Lower lobe of right lung (tissue), 2 donors: Measurements from ENCODE around the gene IL37. TPM values are rescaled to one million over a fixed set of nuclear protein-coding genes. Genes with fewer than 3 reads are reported as not detected.
A peak's percentile ranks its signal among the peaks of the same experiment; 100 is the strongest.

Experiments used
- ATAC-seq, 2 donors: fragments of 200-7000 bp; cut with Tn5 transposase; one replicate each; pipeline ENCODE4 v1.9.1; 2020 to 2022; ENCODE audit warnings: mild to moderate bottlenecking in 2 of 2, moderate library complexity in 2 of 2
- DNase-seq: peaks from one replicate; pipeline ENCODE4 v3.0.0-alpha.2; 2020
- H3K27ac ChIP-seq: fragments of 200-600 bp; one replicate; pipeline ENCODE4 v1.8.0; 2022
- H3K27me3 ChIP-seq: fragments of 200-600 bp; one replicate; pipeline ENCODE4 v1.8.0; 2022; ENCODE audit warnings: low read depth
- H3K36me3 ChIP-seq: fragments of 200-600 bp; one replicate; pipeline ENCODE4 v1.8.0; 2022; ENCODE audit warnings: mild to moderate bottlenecking
- H3K4me1 ChIP-seq: fragments of 200-600 bp; one replicate; pipeline ENCODE4 v1.8.0; 2022
- H3K4me3 ChIP-seq: fragments of 200-600 bp; one replicate; pipeline ENCODE4 v1.8.0; 2022; ENCODE audit warnings: mild to moderate bottlenecking
- H3K9me3 ChIP-seq: fragments of 200-600 bp; one replicate; pipeline ENCODE4 v1.8.0; 2022
- CTCF ChIP-seq: fragments of 200-600 bp; IDR thresholded peaks from one replicate; pipeline ENCODE4 v1.8.0; 2022; ENCODE audit warnings: antibody characterized with exemption, mild to moderate bottlenecking
- intact Hi-C: fragments of 100-400 bp; cut with DNase I; formaldehyde crosslinking; loops from one replicate; pipeline ENCODE4 v1.11.0; 2022
- total RNA-seq: library from RNA; stranded (reverse); fragmentation: NEBNext Ultra II Directional; extraction: Animal tissue kit (Norgen Biotek cat#: 25700); gene quantifications from one replicate; pipeline ENCODE4 v1.2.1, GENCODE V29; 2021
- donor health status: DM: no; HTN: yes; CAD: no; lungs with severe emphysema.

IL37 gene
- total RNA-seq, 1 donor from 2014 or later = not detected

GRCh38 chr2:112915300-112916144 is 4.6 kb downstream of the IL37 start:
- no peaks in the 10 kb centered on the region for H3K9me3 ChIP-seq
- H3K27ac ChIP-seq = no peak overlapping the region
- no peaks in the 10 kb centered on the region for H3K36me3 ChIP-seq
- no peak overlapping the region for H3K4me3 ChIP-seq
- DNase-seq (no peak), ATAC-seq (no peak)
- no peaks in the 10 kb centered on the region for H3K4me1 ChIP-seq
- intact Hi-C loops = no loop called here
- no peak for TF ChIP-seq CTCF
- no peaks in the 10 kb centered on the region for H3K27me3 ChIP-seq

DNA sequence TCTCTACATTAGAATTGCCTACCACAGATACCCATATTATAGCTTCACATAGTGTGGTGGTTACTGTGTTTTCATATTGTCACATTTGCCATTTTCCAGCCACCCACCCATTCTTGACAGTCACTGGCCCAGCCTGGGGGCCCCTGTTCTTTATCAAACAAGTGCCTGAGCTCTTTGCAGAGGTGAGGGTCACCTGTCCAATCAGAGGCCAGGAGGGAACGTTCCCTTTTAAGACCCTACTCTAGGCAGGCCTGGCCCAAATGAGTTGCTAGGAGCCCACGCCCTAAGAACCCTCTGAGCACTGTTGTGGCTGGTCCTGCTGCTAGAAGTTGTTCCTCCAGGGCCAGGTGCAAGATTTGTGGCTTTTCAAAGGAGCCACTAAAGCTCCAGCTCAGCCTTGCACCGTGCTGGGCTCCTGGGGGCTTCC is 5.2 kb downstream of the IL37 start:
- intact Hi-C loops = no loop called here
- ATAC-seq (peak in 1 of 2 donors; percentile 23), DNase-seq (no peak)
- no peak overlapping the region for H3K27ac ChIP-seq
- H3K9me3 ChIP-seq = no peaks in the 10 kb centered on the region
- H3K36me3 ChIP-seq = no peaks in the 10 kb centered on the region
- H3K4me1 ChIP-seq = no peaks in the 10 kb centered on the region
- no peaks in the 10 kb centered on the region for H3K27me3 ChIP-seq
- H3K4me3 ChIP-seq = no peak overlapping the region
- no peak for TF ChIP-seq CTCF

DNA sequence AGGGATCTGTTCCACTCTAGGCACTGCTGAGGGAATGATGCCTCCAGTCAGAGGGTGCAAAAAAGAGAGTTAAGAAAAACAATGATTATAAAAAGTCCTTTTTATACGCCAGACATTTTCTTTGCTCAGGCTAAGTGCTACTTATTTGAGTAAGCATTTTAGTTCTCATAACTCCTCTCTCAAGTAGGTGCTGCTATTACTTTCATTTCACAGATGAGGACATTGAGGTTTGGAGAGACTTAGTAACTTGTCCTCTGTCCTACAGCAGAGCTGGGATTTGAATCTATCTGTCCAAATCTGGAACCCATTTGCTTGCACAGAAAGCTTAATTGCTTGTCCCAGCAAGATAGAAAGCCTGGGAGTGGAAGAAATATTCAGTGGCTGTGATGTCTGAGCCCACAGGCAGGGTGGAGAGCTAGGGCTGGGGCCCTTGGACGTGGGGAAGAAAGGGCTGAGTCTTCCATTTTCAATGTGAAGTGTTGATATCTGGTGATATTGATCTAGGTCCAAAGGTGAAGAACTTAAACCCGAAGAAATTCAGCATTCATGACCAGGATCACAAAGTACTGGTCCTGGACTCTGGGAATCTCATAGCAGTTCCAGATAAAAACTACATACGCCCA is 5.8 kb downstream of the IL37 start:
- Histone ChIP-seq H3K4me3 (no peak overlapping the region), H3K36me3 (no peaks in the 10 kb centered on the region), H3K27ac (no peak overlapping the region), H3K27me3 (no peaks in the 10 kb centered on the region), H3K9me3 (no peaks in the 10 kb centered on the region), H3K4me1 (no peaks in the 10 kb centered on the region)
- intact Hi-C loops = no loop called here
- DNase-seq = no peak
- no peak for ATAC-seq
- TF ChIP-seq CTCF = no peak

DNA sequence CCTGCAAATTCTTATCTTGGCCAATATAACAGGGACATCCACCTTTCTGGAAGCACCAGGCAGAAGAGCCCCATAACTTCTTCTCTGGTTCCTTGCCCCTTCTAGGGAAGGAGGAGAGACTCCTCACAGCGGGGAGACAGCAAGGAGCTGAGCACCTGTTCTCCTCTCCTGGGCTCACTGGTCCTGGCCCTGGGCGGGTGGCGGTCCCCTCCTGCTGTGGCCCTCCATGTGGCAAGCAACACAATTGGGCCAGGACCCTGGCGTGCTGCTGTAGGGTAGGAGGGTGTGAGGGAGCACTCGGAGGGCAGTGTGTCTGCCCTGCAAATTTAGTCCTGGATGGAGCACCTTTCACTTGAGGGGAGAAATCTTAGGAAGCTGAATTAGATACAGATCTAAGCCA is 6.9 kb downstream of the IL37 start:
- Histone ChIP-seq H3K4me3 (no peak overlapping the region), H3K27me3 (no peaks in the 10 kb centered on the region), H3K27ac (no peak overlapping the region), H3K36me3 (no peaks in the 10 kb centered on the region), H3K4me1 (no peaks in the 10 kb centered on the region), H3K9me3 (no peaks in the 10 kb centered on the region)
- intact Hi-C loops = no loop called here
- no peak for DNase-seq
- no peak for TF ChIP-seq CTCF
- ATAC-seq = no peak

DNA sequence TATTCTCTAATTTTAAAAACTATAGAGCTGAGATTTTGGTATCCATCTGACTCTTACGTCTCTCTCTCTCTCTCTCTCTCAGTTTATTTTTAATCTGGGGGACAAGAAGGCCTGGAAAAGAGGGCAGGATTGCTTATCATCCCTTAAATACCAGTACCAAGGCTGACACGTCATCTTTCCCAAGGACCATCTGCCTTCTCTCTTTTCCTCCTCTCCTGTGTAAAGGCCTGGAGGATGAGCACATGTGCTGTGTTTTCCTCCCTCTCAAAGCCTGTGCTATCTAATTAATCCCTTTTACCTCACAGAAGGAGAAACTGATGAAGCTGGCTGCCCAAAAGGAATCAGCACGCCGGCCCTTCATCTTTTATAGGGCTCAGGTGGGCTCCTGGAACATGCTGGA is 7.3 kb downstream of the IL37 start:
- Histone ChIP-seq H3K36me3 (no peaks in the 10 kb centered on the region), H3K4me3 (no peak overlapping the region), H3K4me1 (no peaks in the 10 kb centered on the region), H3K27ac (no peak overlapping the region), H3K9me3 (no peaks in the 10 kb centered on the region), H3K27me3 (no peaks in the 10 kb centered on the region)
- DNase-seq = no peak
- intact Hi-C loops = no loop called here
- no peak for TF ChIP-seq CTCF
- ATAC-seq = no peak
